ENCODE measurements around the gene THBD. TPM values are rescaled to one million over a fixed set of nuclear protein-coding genes. Genes with fewer than 3 reads are reported as not detected.
"Not testable (repeated sequence)": the region's sequence is repeated elsewhere in the genome, so short reads cannot be mapped to it uniquely, and the experiment has no call there.

The THBD gene
- total RNA-seq, 1 donor from 2014 or later, result not detected

- POLR2A ChIA-PET, result no interaction called here
- ATAC-seq (ENCODE audit: low read depth) (no peak), DNase-seq (no peak)
- no peaks in the 10 kb centered on the region for H3K4me1 Mint-ChIP-seq
- no peaks in the 10 kb centered on the region for H3K9me3 Mint-ChIP-seq
- intact Hi-C loops (cut with micrococcal nuclease), result no loop called here
- H3K4me3 Mint-ChIP-seq, result no peak overlapping the region
- TF ChIP-seq, protein P1, sequence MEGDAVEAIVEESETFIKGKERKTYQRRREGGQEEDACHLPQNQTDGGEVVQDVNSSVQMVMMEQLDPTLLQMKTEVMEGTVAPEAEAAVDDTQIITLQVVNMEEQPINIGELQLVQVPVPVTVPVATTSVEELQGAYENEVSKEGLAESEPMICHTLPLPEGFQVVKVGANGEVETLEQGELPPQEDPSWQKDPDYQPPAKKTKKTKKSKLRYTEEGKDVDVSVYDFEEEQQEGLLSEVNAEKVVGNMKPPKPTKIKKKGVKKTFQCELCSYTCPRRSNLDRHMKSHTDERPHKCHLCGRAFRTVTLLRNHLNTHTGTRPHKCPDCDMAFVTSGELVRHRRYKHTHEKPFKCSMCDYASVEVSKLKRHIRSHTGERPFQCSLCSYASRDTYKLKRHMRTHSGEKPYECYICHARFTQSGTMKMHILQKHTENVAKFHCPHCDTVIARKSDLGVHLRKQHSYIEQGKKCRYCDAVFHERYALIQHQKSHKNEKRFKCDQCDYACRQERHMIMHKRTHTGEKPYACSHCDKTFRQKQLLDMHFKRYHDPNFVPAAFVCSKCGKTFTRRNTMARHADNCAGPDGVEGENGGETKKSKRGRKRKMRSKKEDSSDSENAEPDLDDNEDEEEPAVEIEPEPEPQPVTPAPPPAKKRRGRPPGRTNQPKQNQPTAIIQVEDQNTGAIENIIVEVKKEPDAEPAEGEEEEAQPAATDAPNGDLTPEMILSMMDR (IDR thresholded peaks at IDR 0.05), result no peak
- no peak overlapping the region for H3K27ac Mint-ChIP-seq
- H3K36me3 Mint-ChIP-seq (ENCODE audit: low read depth), result no peaks in the 10 kb centered on the region
- peaks cover under 1% of the 10 kb centered on the region for H3K27me3 Mint-ChIP-seq
- CTCF ChIA-PET, result no interaction called here
Measured at GRCh38 chr20:23027721-23028120, 21.8 kb downstream of the THBD start.

- POLR2A ChIA-PET; H3K36me3 Mint-ChIP-seq (ENCODE audit: low read depth); H3K27ac Mint-ChIP-seq; H3K4me1 Mint-ChIP-seq; ATAC-seq (ENCODE audit: low read depth); DNase-seq; H3K9me3 Mint-ChIP-seq; intact Hi-C loops (cut with micrococcal nuclease); H3K4me3 Mint-ChIP-seq; CTCF ChIA-PET; H3K27me3 Mint-ChIP-seq: not testable (repeated sequence)
Measured at GRCh38 chr20:23025503-23025902, 24.0 kb downstream of the THBD start.

GRCh38 chr20:23024701-23025100 lies 24.8 kb downstream of the THBD start:
- Mint-ChIP-seq H3K36me3 (ENCODE audit: low read depth) (no peaks in the 10 kb centered on the region), H3K4me1 (no peaks in the 10 kb centered on the region), H3K27me3 (no peaks in the 10 kb centered on the region), H3K27ac (no peak overlapping the region), H3K4me3 (no peak overlapping the region), H3K9me3 (no peaks in the 10 kb centered on the region)
- ATAC-seq (ENCODE audit: low read depth), result no peak
- CTCF ChIA-PET, result no interaction called here
- TF ChIP-seq, protein P1 (IDR thresholded peaks at IDR 0.05), result no peak
- POLR2A ChIA-PET, result no interaction called here
- DNase-seq, result no peak
- intact Hi-C loops (cut with micrococcal nuclease), result no loop called here

DNA sequence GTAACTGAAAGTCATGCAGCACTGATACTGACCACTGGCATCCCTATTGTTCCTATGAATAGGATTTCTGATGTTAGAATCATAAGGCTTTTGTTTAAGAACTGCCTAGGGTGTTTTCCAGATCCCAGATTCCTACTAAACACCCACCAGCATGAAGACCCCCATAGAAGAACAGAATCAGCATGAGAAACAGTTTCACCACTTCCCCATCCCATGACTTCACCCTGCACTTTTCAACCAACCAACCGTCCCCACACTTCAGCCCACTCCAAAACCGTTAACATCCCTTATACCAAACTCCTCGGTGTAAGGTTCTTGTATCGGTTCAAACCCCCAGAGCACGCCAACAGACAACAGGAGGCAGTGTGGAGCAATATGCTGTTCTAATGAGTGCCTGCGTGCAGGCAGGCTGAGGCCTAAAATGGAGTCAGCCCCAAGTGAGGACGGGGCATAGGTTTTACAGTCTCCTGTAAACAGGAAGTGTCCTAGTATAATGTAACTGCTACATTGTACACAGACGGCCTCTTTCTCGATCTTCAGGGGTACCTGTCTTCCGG lies 25.8 kb downstream of the THBD start:
- no peaks in the 10 kb centered on the region for H3K9me3 Mint-ChIP-seq
- H3K36me3 Mint-ChIP-seq (ENCODE audit: low read depth), result no peaks in the 10 kb centered on the region
- TF ChIP-seq, protein P1 (IDR thresholded peaks at IDR 0.05), result no peak
- no peaks in the 10 kb centered on the region for H3K27me3 Mint-ChIP-seq
- no peak overlapping the region for H3K4me3 Mint-ChIP-seq
- no peaks in the 10 kb centered on the region for H3K4me1 Mint-ChIP-seq
- ChIA-PET POLR2A (no interaction called here), CTCF (no interaction called here)
- no peak for ATAC-seq (ENCODE audit: low read depth)
- H3K27ac Mint-ChIP-seq, result no peak overlapping the region
- DNase-seq, result no peak
- intact Hi-C loops (cut with micrococcal nuclease), result no loop called here

- DNase-seq (no peak), ATAC-seq (ENCODE audit: low read depth) (no peak)
- Mint-ChIP-seq H3K36me3 (ENCODE audit: low read depth) (no peaks in the 10 kb centered on the region), H3K4me3 (no peak overlapping the region), H3K9me3 (no peaks in the 10 kb centered on the region), H3K27ac (no peak overlapping the region), H3K4me1 (no peaks in the 10 kb centered on the region), H3K27me3 (no peaks in the 10 kb centered on the region)
- CTCF ChIA-PET, result no interaction called here
- TF ChIP-seq, protein P1 (IDR thresholded peaks at IDR 0.05), result no peak
- POLR2A ChIA-PET, result no interaction called here
- intact Hi-C loops (cut with micrococcal nuclease), result no loop called here
Measured at GRCh38 chr20:23022849-23023248, 26.6 kb downstream of the THBD start.

DNA sequence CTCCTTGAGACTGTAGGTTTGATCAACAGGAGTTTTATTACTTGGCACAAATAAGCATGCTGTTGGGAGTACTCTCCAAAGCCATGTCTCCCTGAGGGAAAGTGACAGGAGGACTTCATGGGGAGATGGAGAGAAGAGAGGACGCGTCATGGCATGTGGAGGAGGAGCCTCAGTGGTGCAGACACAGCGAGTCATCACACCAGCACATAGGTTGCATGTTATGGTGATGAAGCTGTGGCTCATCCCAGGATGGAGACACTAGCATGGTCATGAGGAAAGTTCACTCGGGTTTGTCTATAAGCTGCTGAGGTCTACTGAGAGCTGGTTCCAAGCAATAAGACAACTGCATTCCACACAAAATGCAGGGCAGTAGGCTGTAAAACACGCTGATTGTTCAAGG lies 27.5 kb downstream of the THBD start:
- TF ChIP-seq, protein P1 (IDR thresholded peaks at IDR 0.05), result no peak
- ChIA-PET POLR2A (no interaction called here), CTCF (no interaction called here)
- no peak overlapping the region for H3K27ac Mint-ChIP-seq
- no peaks in the 10 kb centered on the region for H3K4me1 Mint-ChIP-seq
- no peak for ATAC-seq (ENCODE audit: low read depth)
- intact Hi-C loops (cut with micrococcal nuclease), result no loop called here
- no peak overlapping the region for H3K4me3 Mint-ChIP-seq
- H3K27me3 Mint-ChIP-seq, result no peaks in the 10 kb centered on the region
- H3K36me3 Mint-ChIP-seq (ENCODE audit: low read depth), result no peaks in the 10 kb centered on the region
- H3K9me3 Mint-ChIP-seq, result no peaks in the 10 kb centered on the region
- no peak for DNase-seq

Data from activated B cell treated with CpG ODN at 0.5 μM for 24 hours (primary cell).